NCI-H1048 (cell line): ENCODE measurements around the gene COQ4.

Experiments
- DNase-seq: peaks from one replicate; lab custom pipeline; 2025; lab: John Stamatoyannopoulos, UW

Gene COQ4

DNA sequence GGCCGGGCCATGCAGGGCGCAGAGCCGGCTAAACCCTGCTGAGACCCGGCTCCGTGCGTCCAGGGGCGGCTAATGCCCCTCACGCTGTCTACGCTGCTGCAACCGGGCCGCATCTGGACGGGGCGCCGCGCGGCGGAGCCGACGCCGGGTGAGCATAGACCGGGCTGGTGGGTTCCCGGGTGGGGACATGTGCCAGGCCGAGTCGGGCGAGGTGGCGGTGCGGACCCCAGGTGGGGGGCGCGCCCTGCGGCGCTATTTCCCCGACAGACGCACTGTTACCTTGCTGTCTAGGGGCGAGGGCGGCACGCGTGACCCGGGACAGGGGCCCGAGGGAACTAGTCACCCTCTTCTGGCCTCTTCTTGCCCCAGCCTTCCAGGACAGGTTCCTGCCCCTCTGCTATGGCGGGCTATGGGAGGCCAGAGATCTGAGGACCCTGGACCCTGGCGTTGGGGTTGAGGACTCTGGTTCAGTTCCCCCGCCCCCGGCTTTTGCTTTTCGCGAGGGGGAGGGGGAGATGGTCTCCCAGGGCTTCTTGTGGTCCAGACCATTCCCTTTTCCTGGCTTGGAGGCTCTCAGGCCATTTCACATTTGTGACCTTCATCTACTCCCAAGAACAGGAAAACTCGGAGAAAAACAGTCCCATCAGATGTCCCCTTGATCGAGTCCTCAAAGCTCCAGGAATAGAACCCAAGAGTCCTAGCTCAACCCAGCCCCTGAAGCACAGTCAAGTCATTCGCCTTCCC, 18.2 kb downstream of the COQ4 start:
- DNase-seq: no peak

GRCh38 chr9:128341435-128341849, 18.8 kb downstream of the COQ4 start:
- DNase-seq: no peak

DNA sequence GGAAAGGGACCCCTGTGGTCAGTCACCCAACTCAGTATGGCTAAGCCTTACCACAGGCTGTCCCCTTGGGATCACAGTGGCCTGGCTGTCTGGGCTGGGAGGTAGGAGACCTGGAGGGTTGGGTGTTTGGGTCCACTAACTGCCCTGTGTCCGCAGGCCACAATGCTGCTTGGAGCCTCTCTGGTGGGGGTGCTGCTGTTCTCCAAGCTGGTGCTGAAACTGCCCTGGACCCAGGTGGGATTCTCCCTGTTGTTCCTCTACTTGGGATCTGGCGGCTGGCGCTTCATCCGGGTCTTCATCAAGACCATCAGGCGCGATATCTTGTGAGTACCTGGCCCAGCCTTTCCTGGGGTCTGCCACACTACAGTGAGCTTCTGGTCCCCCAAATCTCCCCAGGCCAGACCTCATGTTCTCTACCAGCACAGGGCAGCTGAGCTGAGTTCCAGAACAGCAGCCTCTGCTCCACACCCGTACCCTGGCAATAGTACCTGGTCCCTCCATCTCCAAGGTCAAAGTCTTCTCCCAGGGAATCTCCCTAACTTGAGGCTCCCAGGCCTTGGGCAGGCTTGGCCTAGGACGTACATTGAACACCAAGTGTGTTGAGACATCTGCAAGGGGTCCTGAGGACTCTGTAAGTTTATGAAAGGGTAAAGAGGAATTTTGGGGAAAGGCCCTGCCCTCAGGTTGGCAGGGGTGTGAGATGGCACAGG, 20.5 kb downstream of the COQ4 start:
- DNase-seq: no peak

DNA sequence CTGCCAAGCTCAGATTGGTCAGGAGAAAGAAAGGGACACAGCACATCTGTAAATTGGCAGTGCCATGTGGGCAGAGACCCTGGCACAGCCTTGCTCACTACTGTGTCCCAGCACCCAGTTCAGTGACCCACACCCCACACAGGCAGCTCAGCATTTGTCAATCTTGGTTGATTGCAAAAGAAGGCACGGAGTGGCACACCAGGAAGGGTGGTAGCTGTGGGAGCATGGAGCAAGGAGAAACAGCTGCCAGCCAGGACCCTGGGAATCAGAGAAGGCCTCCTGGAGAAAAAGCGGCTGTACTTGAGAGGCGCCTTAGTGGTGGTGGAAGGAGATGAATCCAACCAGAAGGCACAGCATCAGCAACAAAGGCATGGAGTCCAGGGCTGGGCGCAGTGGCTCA, 21.2 kb downstream of the COQ4 start:
- DNase-seq: no peak

DNA sequence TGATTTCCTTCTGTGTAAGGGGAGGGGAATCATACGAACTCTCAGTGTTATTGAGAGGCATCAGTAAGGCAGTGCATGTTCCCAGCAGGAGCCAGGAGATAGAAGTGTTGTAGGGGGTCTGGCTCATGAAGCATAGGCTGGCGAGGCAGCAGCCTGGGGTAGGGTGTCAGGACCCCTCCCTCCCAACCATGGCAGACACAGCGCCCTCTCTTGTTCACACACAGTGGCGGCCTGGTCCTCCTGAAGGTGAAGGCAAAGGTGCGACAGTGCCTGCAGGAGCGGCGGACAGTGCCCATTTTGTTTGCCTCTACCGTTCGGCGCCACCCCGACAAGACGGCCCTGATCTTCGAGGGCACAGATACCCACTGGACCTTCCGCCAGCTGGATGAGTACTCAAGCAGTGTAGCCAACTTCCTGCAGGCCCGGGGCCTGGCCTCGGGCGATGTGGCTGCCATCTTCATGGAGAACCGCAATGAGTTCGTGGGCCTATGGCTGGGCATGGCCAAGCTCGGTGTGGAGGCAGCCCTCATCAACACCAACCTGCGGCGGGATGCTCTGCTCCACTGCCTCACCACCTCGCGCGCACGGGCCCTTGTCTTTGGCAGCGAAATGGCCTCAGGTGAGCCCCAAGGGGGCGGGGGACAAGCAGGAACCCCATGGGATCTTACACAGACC, 22.4 kb downstream of the COQ4 start:
- DNase-seq: no peak

GRCh38 chr9:128349125-128349524, 26.5 kb downstream of the COQ4 start:
- no peak for DNase-seq

- DNase-seq: no peak
Observed at GRCh38 chr9:128349772-128350171, 27.1 kb downstream of the COQ4 start.

GRCh38 chr9:128355451-128355850, 32.8 kb downstream of the COQ4 start:
- DNase-seq: no peak

- DNase-seq: no peak
Observed at GRCh38 chr9:128358090-128358489, 35.5 kb downstream of the COQ4 start.

DNA sequence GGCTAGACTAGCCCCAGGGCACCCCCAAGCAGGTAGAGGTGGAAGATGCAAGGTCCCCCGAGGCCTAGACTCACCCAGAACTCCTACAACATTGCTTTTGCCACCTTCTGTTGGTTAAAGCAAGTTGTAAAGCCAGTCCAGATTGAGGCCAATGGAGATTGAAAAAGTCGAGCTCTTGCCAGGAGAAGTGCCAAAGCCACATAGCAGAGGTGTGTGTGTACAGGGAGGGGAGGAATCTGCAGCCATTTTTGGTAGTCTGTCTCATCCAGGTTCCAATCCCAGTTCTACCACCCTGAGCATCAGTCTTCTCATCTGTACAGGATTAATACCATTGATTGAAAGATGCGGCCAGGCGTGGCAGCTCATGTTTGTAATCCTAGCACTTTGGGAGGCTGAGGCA, 36.2 kb downstream of the COQ4 start:
- DNase-seq: no peak

DNA sequence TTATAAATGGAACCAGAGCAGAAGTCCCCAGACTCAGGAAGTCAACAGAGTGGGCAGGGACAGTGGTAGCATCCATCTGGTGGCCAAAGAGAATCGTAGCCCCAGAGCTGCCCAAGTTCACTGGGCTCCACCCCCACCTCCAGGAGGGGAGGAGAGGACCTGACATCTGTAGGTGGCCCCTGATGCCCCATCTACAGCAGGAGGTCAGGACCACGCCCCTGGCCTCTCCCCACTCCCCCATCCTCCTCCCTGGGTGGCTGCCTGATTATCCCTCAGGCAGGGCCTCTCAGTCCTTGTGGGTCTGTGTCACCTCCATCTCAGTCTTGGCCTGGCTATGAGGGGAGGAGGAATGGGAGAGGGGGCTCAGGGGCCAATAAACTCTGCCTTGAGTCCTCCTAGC, 38.2 kb downstream of the COQ4 start:
- no peak for DNase-seq

DNA sequence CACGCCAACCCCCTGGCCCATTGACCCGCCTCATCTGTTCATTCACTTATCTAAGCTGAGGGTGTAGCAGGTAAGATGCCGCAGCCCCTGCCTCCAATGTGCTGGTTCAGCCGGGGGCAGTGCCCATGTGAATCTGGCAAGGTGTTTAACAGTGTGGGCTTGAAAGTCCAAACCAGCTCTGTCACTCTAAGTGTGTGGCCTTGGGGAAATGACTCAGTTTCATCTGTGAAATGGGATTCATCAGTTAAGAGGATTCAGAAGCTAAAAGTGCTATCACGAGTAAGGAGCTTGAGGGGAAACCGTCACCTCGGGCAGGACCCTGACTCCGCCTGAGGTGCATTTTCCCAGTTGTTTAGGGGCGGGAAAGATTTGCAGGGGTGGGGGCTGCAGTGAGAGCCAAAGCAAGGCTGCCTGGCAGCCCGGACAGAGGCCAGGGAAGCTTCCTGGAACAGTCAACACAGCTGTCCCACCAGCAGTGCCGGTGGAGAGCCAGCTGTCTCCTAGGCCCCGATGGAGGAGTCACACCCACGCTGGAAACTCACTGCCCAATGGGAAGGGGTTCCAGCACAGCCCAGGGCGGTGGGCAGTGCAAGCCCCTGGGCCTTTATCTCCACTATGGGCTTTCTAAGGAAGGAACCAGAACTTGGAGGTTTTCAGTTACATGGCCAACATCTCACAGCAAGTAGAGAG, 38.8 kb downstream of the COQ4 start:
- DNase-seq: no peak

DNA sequence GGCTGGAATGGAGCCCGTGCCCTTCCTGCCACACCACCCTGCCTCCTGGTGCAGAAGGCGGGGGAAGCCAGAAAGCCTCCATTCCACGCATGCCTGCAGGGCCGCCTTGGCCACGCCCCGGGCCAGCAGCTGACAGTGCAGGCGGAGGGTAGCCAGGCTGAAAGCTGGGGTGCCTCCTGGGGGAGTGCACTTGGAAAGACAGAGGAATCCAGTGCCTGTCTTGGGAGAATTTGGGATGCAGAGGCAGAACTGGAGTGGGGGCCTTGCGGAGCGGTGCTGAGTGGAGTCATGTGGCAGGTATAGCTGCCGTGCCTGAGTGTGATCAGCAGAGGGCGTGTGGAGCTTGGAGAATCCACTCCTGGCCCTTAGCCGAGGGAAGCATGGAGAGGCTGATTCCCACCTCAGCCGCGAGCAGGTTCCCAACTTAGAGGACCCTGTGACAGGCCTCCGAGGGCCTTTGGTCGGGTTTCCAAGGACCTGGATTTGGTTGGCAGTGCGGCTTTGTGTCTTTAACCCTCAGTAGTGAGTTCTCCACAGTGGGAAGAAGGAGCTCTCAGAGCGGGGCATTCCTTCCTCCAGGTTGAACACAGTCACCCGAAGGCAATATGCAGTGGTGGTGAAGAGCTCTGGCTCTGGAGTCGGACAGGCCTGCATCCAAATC, 39.5 kb downstream of the COQ4 start:
- peak; percentile 60 for DNase-seq

- DNase-seq: no peak
Observed at GRCh38 chr9:128362774-128363173, 40.1 kb downstream of the COQ4 start.

- no peak for DNase-seq
Observed at GRCh38 chr9:128365525-128365924, 42.9 kb downstream of the COQ4 start.

DNA sequence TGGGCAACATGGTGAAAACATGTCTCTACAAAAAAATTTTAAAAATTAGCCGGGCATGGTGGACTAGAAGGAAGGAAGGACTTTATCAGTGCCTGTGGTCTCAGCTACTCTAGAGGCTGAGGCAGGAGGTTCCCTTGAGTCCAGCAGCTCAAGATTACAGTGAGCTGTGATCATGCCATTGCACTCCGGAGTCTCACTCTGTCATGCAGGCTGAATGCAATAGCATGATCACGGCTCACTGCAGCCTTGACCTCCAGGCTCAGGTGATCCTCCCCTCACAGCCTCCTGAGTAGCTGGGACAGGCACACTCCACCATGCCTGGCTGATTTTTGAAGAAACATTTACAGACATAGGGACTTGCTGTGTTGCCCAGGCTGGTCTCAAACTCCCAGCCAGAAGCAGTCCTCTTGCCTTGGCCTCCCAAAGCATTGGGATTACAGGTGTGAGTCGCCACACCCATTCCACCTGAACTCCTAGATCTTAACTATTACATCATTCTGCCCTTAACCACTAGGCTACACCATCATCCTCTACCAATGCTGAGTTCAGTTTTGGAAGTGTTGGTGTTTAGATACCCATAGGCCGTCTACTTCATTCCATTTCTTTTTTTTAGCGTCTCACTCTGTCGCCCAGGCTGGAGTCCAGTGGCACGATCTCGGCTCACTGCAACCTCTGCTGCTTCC, 46.5 kb downstream of the COQ4 start:
- no peak for DNase-seq

GRCh38 chr9:128370367-128370751, 47.7 kb downstream of the COQ4 start:
- no peak for DNase-seq

DNA sequence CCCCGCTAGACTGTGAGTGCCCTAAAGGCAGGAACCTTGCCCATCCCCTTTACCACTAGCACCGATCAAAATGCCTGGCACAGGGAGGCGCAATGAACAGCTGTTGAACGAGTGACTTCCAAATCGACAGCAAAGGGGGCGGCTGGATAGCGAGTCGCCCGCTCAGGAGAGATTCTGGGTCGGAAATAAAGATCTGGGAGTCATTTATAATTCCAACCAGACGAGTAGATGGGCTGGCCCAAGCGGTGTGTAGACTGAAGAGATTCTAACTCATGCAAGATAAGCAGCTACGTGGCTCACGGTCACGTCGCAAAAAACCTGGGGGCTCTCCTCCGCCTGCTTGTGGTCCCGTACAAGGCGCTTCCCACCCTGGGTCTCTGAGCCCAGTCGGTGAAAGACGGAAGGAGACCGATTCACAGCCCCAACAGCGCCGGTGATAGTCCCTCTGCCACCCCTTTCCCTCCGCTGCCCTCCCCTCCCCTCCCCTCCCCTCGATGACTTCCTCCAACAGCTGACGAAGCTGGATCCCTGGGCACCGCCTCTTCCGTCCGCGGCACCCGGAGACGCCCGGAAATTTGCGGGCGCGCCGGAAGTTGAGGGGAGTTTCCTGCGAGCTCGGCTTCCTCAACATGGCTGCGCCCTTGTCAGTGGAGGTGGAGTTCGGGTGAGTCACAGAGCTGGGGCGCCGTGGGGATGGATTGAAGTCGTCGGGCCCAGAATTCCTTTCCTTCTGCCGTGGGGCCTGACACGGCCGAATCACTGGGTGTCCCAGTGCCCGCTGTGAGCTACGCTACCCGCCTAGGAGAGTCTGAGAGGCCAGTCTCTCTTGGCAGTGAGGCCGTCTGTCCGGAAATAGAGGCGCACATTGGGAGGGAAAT, 48.4 kb downstream of the COQ4 start, which contains the start of gene URM1:
Gene URM1, plus strand, starts transcription at position 623 of the 878 bp plus-strand sequence. Its CDS starts 7 bp downstream, at position 630.
- DNase-seq: peak; percentile 74

GRCh38 chr9:128371630-128372117, 49.0 kb downstream of the COQ4 start:
- no peak for DNase-seq

DNA sequence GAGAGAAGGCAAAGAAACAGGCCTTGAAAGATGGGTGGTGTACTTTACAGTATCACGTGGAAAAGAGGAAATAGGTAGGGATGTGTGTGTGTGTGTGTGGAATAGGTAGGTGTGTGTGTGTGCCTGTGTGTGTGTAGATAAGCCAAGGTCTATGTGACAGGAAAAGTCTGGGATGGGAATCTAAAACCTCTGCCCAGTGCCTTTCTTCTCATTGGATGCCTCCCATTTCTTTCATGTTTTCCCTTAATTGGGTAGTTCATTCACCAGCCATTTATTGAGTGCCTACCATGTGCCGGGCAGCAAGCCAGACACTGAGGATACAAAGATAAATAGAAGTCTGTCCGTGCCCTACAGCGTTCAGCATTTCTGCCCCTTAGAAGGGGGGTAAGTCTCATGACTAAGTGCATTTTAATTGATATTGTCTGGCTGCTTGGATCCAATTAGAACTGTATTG, 49.6 kb downstream of the COQ4 start:
- DNase-seq: no peak
